ENCODE data around the gene TUBE1.

GRCh38 chr6:112054001-112054400 is 33.3 kb downstream of the TUBE1 start, which contains the start of gene CCN6:
- no peak for TF ChIP-seq CTCF (IDR thresholded peaks at IDR 0.05)
- no peak for TF ChIP-seq EZH2 (IDR thresholded peaks at IDR 0.05)
- no peak for TF ChIP-seq EZH2phosphoT487 (IDR thresholded peaks at IDR 0.05)
